GM13976 (cell line): ENCODE results near the gene ZNF384.

Experiments
- DNase-seq: peaks from one replicate; pipeline ENCODE4 v3.0.0; 2012; ENCODE audit warnings: low spot score
- in situ Hi-C: fragments of 300-500 bp; cut with MboI; formaldehyde crosslinking; loops from one replicate; pipeline ENCODE4 v1.12.0; 2022; ENCODE audit warnings: low sequenced_read_pairs, mixed read lengths, inconsistent platforms; ENCODE audit not compliant: unreplicated experiment
- TF ChIP-seq, protein P1 (sequence below): IDR thresholded peaks from 2 replicates; pipeline ENCODE4 v1.5.1; 2012; ENCODE audit warnings: borderline replicate concordance, mild to moderate bottlenecking; ENCODE audit not compliant: insufficient read depth; ENCODE audit errors: extremely low read depth, missing control alignments, control extremely low read depth

Gene ZNF384

DNA sequence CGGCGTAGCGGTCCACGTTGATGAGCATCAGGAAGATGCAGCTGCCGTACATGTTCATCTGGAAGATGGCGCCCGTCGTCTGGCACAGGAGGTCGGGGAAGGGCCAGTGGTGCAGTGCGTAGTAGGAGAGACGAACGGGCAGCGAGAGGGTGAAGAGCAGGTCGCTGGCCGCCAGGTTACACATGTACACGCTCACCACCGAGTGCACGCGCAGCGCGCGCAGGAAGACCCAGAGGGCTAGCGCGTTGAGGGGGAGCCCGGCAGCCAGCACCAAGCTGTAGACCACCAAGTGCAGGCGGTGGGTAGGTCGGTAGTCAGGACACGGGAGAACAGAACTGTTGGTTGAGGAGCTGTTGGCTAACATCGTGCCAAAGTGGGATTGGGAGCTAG, 68.3 kb downstream of the ZNF384 start:
- DNase-seq: no peak
- TF ChIP-seq, protein P1, sequence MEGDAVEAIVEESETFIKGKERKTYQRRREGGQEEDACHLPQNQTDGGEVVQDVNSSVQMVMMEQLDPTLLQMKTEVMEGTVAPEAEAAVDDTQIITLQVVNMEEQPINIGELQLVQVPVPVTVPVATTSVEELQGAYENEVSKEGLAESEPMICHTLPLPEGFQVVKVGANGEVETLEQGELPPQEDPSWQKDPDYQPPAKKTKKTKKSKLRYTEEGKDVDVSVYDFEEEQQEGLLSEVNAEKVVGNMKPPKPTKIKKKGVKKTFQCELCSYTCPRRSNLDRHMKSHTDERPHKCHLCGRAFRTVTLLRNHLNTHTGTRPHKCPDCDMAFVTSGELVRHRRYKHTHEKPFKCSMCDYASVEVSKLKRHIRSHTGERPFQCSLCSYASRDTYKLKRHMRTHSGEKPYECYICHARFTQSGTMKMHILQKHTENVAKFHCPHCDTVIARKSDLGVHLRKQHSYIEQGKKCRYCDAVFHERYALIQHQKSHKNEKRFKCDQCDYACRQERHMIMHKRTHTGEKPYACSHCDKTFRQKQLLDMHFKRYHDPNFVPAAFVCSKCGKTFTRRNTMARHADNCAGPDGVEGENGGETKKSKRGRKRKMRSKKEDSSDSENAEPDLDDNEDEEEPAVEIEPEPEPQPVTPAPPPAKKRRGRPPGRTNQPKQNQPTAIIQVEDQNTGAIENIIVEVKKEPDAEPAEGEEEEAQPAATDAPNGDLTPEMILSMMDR: no peak
- in situ Hi-C loops: no loop called here

DNA sequence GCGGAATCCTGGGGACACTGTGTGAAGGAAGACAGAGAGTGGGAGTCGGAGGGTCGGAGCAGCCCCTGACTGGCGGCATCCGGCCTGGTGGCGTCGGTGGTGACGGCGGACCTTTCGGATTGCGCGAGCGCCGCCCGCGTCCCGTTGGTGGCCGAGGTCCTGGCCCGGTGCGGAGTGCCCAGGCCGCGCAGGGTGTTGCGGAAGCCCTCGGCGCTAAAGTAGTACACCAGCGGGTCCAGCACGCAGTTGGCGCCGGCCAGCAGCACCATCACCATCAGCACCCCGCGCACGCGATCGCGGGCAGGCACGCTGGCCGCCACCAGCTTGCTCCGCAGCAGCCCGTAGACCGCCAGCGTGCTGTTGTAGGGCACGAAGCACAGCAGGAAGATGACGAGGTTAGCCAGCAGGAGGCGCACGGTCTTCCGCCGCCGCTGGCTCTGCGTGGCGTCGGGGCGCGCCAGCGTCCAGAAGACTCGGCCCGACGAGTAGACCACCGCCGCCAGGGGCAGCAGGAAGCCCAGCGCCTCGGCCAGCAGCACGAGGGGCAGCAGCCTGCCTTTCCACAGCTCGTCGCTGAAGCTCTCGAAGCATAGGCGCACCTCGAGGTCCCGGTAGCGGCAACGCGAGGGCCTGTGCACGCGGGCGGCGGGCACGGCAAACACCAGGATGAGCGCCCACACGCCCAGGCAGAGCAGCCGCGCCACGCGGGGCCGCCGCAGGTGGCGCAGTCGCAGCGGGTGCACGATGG, 68.9 kb downstream of the ZNF384 start:
- TF ChIP-seq, protein P1: no peak
- no peak for DNase-seq
- in situ Hi-C loops: no loop called here

GRCh38 chr12:6618483-6619225, 70.5 kb downstream of the ZNF384 start:
- TF ChIP-seq, protein P1: no peak
- in situ Hi-C loops: no loop called here
- no peak for DNase-seq
